NCI-H2107 (cell line): ENCODE measurements around the gene AZU1.
"Not testable (repeated sequence)": the region's sequence is repeated elsewhere in the genome, so short reads cannot be mapped to it uniquely, and the experiment has no call there.

ENCODE experiments used
- DNase-seq: peaks from one replicate; lab custom pipeline; 2025; lab: John Stamatoyannopoulos, UW

AZU1 gene

DNA sequence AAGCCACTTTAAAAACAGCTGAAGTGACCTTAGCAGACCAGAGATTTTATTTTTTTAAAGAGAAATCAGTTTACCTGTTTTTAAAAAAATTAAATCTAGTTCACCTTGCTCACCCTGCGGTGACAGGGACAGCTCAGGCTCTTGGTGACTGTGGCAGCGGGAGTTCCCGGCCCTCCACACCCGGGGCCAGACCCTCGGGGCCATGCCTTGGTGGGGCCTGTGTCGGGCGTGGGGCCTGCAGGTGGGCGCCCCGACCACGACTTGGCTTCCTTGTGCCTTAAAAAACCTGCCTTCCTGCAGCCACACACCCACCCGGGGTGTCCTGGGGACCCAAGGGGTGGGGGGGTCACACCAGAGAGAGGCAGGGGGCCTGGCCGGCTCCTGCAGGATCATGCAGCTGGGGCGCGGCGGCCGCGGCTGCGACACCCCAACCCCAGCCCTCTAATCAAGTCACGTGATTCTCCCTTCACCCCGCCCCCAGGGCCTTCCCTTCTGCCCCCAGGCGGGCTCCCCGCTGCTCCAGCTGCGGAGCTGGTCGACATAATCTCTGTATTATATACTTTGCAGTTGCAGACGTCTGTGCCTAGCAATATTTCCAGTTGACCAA lies 16.7 kb upstream of the AZU1 start:
- no peak for DNase-seq

DNA sequence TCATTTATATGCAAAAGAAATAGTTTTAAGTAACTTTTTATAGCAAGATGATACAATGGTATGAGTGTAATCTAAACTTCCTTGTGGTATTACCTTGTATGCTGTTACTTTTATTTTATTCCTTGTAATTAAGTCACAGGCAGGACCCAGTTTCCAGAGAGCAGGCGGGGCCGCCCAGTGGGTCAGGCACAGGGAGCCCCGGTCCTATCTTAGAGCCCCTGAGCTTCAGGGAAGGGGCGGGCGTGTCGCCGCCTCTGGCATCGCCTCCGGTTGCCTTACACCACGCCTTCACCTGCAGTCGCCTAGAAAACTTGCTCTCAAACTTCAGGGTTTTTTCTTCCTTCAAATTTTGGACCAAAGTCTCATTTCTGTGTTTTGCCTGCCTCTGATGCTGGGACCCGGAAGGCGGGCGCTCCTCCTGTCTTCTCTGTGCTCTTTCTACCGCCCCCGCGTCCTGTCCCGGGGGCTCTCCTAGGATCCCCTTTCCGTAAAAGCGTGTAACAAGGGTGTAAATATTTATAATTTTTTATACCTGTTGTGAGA lies 16.1 kb upstream of the AZU1 start:
- no peak for DNase-seq

- DNase-seq: no peak
These were observed 15.4 kb upstream of the AZU1 start for GRCh38 chr19:812049-812746.

- DNase-seq: no peak
These were observed 14.9 kb upstream of the AZU1 start for GRCh38 chr19:812747-813218.

DNA sequence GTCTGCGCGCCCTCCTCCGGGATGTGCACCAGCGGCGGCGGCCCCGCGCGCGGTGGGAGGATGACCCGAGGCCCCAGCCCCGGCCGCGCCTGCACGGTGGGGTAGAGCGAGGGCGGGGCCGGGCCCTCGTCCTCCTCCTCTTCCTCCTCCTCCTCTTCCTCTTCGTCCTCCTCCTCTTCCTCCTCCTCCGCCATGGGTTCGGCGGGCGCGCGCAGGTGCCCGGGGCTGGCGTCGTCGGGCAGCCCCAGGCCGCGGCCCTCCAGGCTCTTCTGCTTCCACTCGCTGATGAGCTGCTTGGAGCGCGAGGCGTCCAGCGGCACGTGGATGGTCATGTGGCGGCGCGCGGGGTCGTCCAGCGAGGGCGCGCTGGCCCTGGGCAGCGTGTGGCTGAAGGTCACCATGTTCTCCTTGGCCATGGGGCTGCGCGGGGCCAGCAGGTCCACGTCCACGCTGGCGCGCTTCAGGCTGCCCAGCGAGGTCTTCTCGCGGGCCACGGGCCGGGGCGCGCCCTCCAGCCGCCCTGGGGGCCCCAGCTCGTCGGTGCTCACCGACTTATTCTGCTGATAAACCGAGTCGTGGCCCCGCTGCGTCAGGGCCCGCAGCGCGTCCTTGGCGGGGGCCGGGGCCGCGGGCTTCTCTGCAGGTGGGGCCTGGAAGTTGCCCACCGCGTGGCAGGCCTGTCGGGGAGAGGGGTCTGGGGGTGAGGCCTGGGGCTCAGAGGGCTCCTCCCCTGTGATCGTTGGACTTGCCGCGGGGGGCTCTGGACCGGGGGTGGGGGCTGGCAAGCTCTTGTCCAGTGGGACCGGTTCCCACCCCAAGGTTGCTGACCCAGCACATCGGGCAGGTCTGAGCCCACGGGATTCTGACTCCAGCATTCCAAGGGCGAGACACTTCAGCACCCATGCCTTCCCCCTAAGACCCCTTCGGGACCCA lies 14.2 kb upstream of the AZU1 start:
- no peak for DNase-seq

GRCh38 chr19:814152-815078 lies 13.2 kb upstream of the AZU1 start:
- no peak for DNase-seq

DNA sequence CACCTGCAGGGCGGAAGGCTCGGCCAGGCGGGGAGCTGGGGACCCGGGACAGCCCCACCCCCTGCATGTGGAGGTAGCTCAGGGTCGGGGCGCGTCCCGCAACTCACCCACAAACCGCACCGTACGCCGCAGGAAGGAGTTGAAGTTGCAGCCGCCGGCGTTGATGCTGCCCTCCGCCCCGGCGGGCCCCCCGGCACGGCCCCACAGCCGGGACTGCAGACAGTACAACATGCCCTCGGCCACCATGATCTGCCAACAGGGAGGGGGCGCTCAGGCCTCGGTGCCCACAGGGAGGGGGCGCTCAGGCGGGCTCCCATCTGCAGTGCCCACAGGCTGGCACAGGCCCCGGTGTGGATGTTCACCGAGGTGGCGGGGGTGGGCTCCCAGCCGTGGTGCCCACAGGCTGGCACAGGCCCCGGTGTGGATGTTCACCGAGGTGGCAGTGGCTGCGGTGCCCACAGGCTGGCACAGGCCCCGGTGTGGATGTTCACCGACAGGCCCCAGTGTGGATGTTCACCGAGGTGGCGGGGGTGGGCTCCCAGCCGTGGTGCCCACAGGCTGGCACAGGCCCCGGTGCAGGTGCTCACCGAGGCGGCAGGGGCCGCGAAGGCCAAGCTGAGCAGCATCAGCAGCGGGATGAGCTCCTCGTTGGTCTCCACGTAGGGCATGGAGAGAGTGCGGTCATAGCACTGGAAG lies 12.4 kb upstream of the AZU1 start:
- DNase-seq: no peak

DNA sequence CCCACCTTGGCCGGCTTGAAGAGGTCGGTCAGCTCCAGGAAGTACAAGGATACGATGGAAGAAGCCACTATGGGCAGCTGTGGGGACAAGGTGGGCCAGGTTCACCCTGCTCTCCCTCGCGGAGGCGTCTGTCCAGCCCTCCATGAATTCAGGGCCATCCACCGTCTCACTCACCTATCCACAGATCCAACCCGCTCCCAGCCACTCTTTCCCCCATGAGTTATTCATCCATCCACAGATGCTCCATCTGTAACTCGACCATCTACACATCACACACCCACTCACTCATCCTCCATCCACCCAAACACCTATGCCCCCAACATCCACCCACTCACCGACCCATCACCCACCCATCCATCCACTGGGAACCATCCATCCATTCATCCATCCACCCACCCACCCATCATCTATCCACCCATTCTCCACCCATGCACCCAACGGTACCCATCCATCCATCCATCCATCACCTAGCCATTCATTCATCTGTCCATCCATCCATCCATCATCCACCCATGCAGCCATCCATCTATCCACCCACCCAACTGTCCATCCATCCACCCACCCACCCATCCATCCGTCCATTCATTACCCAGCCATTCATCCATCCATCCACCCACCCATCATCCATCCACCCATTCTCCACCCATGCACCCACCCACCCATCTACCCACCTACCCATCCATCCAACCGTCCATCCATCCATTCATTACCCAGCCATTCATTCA lies 11.7 kb upstream of the AZU1 start:
- DNase-seq: no peak

DNA sequence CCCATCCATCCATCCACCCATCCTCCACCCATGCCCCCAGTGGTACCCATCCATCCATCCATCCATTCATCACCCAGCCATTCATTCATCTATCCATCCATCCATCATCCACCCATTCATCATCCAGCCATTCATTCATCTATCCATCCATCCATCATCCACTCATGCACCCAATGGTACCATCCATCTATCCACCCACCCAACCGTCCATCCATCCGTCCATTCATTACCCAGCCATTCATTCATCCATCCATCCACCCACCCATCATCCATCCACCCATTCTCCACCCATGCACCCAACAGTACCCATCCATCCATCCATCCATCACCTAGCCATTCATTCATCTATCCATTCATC lies 11.2 kb upstream of the AZU1 start:
- no peak for DNase-seq

GRCh38 chr19:820212-820611 lies 7.4 kb upstream of the AZU1 start:
- not testable (repeated sequence) for DNase-seq

GRCh38 chr19:821231-821824 lies 6.3 kb upstream of the AZU1 start:
- DNase-seq: no peak

DNA sequence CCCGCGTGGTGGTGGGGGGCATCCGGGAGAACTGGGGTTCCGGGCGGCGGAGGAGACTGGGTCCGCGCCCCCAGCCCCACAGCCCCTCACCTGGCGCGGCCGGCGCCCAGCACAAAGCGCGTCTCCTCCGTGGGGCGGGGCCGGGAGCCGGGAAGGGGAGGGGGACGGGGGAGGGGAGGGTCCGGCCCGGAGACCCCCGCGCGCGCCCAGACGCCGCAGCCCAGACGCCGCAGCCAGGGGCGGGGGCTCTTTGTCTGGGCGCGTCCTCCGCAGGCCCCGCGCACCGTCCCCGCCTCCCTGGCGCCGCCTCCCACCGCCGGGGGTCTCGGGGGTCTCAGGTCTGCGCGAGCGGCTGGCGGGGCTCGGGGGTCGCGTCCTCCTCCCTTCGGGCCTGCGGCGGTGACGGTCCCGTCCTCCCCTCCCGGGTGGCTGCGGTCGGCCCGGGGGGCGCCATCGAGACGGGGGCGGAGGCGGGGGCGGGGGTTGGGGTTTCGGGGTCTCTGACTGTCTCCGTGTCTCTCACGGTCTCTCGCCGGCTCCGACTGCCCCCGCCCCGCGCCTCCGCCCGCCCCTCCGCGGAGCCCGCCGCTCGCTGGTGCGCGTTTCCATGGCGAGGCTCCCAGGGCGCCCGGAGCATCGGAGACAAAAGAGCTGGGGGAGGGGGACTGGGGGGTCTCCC lies 5.7 kb upstream of the AZU1 start, which contains the start of gene PLPPR3:
PLPPR3 (minus strand) TSS at position 131 of the 679 bp plus-strand sequence. CDS start 396 bp downstream, outside the sequence.
- DNase-seq: no peak

DNA sequence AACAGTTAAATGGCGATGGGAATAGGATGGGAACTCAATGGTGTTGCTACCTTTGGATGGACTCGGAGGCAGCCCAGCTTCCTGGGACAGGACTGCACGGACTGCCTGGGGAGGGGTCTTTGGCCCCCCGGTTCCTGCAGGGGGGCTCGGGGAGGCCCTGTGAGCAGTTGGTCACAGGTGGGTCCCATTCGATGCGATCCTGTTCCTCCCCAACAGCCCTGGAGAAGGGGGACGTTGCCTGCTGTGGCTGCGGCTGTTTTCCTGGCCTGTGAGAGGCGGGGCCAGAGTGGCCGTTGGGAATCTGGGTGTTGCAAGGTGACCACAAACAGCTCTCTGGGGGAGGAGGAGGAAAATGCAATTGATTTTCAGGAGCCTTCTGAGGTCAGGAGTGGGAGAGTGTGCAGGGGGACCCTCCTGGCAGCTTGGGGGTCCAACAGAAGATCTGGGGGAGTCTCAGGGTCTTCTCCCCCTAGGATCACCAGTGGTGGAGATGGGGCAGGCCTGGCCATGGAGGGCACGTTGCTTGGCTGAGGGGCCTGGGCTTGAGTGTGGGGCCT lies 4.0 kb upstream of the AZU1 start:
- no peak for DNase-seq

GRCh38 chr19:824885-825284 lies 2.8 kb upstream of the AZU1 start:
- DNase-seq: no peak

- DNase-seq: no peak
These were observed 1.6 kb upstream of the AZU1 start for GRCh38 chr19:825897-826644.

DNA sequence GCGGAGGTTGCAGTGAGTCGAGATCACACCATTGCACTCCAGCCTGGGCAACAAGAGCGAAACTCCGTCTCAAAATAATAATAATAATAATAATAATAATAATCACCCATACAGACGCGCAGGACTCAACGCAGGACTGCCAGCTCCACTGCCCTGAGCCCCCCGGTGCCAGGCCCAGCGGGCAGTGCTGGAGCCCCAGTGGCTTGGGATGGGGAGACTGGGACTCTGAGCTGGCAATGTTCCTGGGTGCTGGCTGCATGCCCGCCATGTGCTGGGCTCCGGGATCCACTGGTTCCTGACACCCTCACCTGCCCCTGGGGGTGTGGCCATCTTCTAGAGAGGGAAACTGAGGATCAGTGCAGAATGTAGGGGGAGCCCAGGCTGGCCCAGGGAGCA lies 325 bp upstream of the AZU1 start:
- no peak for DNase-seq

DNA sequence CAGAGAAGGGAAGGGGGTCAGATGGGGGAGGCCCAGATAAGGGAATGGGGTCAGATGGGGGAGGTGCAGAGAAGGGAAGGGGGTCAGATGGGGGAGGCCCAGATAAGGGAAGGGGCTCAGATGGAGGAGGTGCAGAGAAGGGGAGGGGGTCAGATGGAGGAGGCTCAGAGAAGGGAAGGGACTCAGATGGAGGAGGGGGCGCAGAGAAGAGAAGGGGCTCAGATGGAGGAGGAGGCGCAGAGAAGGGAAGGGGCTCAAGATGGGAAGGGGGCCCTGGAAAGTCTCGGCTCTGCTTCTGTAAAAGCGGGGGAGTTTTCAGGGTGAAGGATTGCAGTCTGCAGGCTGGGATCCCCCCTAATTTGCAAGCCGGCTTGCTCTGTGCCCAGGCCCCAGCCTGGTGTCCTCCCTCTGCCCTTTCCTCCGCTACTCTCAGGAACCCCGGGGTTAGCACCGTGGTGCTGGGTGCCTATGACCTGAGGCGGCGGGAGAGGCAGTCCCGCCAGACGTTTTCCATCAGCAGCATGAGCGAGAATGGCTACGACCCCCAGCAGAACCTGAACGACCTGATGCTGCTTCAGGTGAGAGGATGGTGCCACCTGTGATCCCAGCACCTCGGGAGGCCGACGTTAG lies 1.6 kb downstream of the AZU1 start:
- DNase-seq: no peak
